Stimulated activated CD8-positive, alpha-beta memory T cell treated with anti-CD3 and anti-CD28 coated beads, Interleukin-4, amount 100 ng/mL, for 1 hour (primary cell): ENCODE measurements around the gene RECK.
"Not testable (repeated sequence)": the region's sequence is repeated elsewhere in the genome, so short reads cannot be mapped to it uniquely, and the experiment has no call there.

ENCODE experiments used
- DNase-seq, 2 donors: peaks; one replicate each; pipeline ENCODE4 v3.0.0-alpha.2; 2020; ENCODE audit warnings: low read depth in 2 of 2, low spot score in 1 of 2

RECK gene

GRCh38 chr9:36110434-36110833, 73.7 kb downstream of the RECK start:
- no peak for DNase-seq

DNA sequence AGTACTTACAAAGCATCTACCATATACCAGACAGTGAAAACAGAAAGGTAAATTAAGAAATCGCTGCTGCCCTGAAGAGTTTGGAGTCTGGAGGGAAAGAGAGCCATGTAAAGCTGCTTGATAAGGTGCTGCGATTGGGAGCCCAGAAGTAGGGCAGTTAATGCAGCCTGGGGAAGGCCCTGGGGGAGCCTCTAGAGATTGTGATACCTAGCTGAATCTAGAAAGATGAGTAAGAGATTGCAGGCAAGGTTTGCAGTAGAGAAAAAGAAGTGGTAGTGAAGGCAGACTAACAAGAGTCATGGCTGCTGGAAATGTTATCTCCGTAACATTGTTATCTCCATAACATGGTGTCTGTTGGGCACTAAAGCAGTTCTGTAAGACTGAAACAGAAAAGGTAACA, 75.8 kb downstream of the RECK start:
- no peak for DNase-seq

- no peak for DNase-seq
Observed at GRCh38 chr9:36113999-36114398, 77.3 kb downstream of the RECK start.

DNA sequence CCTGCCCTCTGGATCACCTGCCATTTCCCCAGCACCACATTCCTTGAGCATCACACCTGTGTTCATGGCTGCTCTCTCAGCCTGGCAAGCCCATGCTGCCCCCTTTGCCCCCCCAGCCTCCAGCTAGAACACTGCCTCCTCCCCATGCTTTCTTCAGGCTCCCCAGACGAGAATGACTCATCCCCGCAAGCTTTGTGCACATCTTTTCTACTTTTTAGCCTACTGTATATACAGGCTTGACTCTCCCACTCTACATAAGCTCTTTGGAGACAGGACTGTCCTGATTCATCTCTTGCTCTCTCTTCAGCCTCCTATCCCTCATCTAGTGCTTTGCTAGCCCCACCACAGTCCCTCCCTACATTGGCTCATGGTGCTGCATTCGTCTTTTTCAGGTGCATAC, 79.9 kb downstream of the RECK start:
- DNase-seq, result no peak

- no peak for DNase-seq
Observed at GRCh38 chr9:36118201-36118600, 81.5 kb downstream of the RECK start.

- DNase-seq, result no peak
Observed at GRCh38 chr9:36118706-36119105, 82.0 kb downstream of the RECK start.

DNA sequence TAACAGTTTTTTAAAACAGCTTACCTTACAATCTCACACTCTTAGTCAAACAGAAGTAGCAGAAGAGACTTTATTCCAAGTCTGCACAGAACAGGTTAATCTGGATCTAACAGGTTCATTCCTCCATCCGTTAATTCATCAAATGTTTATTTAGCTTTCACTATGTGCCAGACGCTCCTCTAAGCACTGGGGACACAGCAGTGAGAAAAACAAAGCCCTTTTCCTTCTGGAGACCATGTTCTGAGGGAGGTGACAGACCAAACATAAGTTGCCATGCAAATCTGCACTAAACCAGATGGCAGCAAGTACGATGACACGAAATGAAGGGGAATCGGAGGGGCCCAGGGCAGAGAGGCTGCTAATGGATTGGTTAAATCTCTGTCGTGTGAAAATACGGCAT, 82.8 kb downstream of the RECK start:
- no peak for DNase-seq

- DNase-seq, result no peak
Observed at GRCh38 chr9:36120705-36121104, 84.0 kb downstream of the RECK start.

DNA sequence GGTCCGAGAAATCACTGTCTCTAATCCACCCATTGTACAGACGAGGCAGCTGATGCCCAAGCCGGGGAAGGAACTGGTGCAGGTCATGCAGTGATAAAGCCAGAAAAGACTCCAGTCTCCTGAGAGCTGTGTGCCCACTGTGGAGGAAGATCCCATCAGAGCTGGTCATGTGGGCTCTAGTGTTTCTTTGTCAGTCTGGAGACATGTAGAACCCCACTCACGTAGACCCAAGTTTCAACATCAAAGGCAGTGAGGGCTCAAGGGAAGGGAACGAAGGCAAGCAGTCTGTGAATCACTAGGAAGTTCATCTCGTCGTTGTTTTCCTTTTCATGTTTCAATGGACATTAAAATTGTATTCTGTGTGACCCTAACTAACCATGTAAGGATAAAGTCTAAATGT, 85.3 kb downstream of the RECK start:
- DNase-seq, result no peak

DNA sequence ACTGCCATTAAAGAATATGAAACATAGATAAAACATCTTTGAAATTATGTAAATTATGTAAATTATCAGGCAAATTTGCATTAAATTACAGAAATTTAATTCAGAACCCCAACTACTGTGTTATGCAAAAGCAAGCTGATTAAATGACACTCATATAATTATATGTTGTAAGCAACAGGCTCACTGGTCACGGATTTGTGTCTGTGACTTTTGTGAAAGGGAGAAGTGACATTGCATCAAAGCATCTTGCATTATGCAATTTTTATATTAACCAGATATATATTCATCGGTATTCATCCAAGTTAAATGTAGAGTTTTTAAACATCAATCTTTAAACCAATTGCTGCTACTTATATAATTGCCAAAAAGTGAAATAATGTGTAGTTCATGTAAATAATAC, 86.8 kb downstream of the RECK start:
- no peak for DNase-seq

GRCh38 chr9:36125062-36125855, 88.5 kb downstream of the RECK start:
- no peak for DNase-seq

- no peak for DNase-seq
Observed at GRCh38 chr9:36126016-36126730, 89.5 kb downstream of the RECK start.

DNA sequence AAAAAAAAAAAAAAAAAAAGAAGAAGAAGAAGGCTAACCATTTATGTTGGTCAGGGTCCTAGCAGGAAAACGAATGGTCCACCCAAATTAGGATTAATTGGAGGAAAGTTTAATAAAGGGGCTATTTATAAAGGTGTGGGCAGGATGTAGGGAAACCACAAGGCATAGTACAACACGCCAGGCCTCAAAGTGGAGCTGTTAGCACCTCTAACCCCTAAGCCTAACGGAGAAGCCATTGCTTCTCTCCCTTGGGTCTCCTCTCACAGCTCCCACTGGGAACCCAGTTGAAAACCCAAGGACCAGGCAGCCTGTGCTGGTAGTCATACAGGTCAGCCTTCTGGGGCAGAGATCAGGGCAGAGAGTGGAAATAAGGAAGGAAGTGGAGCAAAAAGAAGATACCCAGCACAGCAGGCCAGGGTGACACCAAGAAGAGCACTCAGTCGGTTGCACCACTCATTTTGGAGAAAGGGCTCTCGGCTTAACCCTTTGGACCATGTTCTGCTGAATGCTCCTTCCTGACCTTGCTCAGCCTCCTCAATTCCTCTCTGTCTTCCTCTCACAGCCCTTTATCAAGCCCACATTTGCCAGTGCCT, 91.0 kb downstream of the RECK start:
- no peak for DNase-seq

GRCh38 chr9:36128349-36128748, 91.6 kb downstream of the RECK start:
- no peak for DNase-seq

- no peak for DNase-seq
Observed at GRCh38 chr9:36129139-36129538, 92.4 kb downstream of the RECK start.

- DNase-seq, result not testable (repeated sequence)
Observed at GRCh38 chr9:36131666-36132065, 95.0 kb downstream of the RECK start.

GRCh38 chr9:36132086-36132485, 95.4 kb downstream of the RECK start:
- no peak for DNase-seq

DNA sequence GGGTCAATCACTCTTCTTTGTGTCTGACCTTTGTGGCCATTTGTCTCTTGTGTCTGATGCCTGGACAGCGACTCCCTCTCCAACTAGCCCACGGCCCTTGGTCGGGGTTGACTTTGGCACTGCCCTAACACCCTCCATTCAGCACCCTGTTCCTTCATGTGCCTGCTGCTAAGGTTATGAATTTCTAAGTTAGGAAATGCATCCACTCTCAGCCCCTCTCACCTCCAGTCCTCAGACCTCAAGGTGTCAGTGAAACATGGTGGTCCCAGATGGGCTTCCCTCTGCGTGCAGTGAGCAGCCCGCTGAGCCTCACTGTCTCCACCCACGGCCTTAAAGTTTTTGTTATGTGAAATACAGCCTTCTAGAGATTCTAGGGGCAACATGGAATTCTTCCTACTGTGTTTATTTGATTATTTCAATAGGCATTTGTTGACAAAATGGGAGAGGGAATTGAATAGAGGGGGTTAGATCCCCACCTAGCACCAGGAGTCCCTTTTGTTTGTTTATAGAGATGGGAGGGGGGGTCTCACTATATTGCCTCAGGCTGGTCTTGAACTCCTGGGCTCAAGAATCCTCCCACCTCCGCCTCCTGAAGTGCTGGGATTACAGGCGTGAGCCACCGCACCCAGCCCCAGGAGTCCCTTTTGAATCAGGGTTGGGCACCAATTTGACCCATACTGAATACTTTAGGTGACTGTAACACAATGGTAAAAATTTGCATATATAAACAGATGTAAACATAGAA, 98.2 kb downstream of the RECK start:
- no peak for DNase-seq

DNA sequence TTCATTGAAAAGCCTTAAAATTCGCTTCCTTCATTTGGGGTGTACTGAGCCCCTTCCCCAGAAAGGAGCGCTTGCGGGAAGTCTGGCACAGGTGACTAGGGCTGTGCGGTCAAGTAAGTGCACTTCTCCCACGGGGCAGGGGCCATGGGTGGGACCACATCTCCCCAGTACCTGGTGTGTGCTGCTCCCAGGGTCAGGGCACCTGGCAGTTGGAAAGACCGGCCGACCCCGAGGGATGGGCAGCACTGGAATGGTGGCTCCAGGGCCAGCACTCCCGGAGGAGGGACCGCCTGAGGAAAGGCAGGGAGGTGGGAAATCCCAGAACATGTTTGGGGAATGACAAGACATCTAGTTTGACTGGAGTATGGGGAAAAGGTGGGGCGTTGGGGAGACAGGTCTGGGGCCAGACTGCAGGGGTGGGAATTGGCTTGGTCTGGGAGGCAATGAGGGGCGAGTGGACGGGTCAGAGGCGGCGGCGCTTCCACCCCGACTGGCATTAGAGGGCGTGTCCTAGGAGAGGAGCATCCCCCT, 99.1 kb downstream of the RECK start:
- DNase-seq, result no peak

DNA sequence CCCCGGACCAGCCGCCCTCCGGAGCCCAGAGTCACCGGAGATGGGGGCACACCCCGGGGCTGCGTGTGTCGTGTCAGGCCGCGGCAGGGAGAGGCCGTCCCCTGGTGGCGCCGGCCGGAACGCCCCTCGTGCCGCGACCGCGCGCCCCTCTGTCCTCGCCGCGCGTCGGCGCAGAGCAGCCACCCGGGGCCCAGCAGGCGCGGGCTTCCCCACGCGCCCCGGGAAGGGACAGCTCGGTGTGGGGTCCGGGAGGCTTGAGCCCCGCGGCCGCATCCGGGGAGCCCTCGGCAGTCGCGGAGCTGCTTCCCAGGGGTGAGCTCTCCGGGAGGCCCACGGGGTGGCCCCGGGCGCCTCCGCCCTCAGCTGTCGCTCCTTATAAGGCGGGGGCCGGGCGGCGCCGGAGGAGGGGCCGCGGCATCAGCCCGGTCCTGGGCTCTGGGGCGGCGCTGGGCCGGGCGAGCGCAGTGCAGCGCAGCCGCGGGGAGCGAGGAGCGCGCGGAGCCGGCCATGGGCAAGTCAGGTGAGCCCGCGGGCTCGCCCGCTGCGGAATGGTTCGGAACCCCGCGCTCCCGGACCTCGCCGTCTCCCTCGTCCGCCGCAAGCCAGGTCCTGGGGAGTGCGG, 99.7 kb downstream of the RECK start, which contains the start of gene GLIPR2:
TSS of gene GLIPR2 (plus strand) at position 462 of the 622 bp plus-strand sequence. CDS start at position 508, 46 bp downstream.
- peak; percentile 55 to 56 for DNase-seq

GRCh38 chr9:36136894-36137391, 100.2 kb downstream of the RECK start:
- no peak for DNase-seq
